Spleen (tissue), 11 donors: ENCODE data around the gene ZNF169. TPM values are rescaled to one million over a fixed set of nuclear protein-coding genes. Genes with fewer than 3 reads are reported as not detected.
"Not testable (repeated sequence)": the region's sequence is repeated elsewhere in the genome, so short reads cannot be mapped to it uniquely, and the experiment has no call there.

Experiments
- DNase-seq: peaks from one replicate; pipeline ENCODE4 v3.0.0-alpha.2; 2020
- H3K27ac ChIP-seq, 8 donors: fragments of 200-600 bp; sonication (generic) in 7 of 8; 1 replicate in 4 of 8; 2 replicates in 4 of 8; pipeline versions ENCODE4 v1.5.0 to v1.8.0; 2016 to 2021; ENCODE audit warnings: inconsistent platforms in 4 of 8, mild to moderate bottlenecking in 4 of 8, moderate library complexity in 1 of 8
- H3K27me3 ChIP-seq, 7 donors: fragments of 200-600 bp; sonication (generic) in 6 of 7; replicated peaks in 1 of 7; 1 replicate in 4 of 7; 2 replicates in 3 of 7; pipeline versions ENCODE4 v1.5.0 to v1.8.0; 2016 to 2021; ENCODE audit warnings: inconsistent platforms in 3 of 7, mild to moderate bottlenecking in 1 of 7
- H3K36me3 ChIP-seq, 6 donors: fragments of 200-600 bp; sonication (generic) in 5 of 6; 1 replicate in 4 of 6; 2 replicates in 2 of 6; pipeline versions ENCODE4 v1.5.0 to v1.8.0; 2016 to 2021; ENCODE audit warnings: inconsistent platforms in 2 of 6
- H3K4me1 ChIP-seq, 6 donors: fragments of 200-600 bp; sonication (generic) in 5 of 6; 1 replicate in 3 of 6; 2 replicates in 3 of 6; pipeline versions ENCODE4 v1.5.0 to v1.8.0; 2016 to 2021; ENCODE audit warnings: inconsistent platforms in 3 of 6
- H3K4me3 ChIP-seq, 8 donors: fragments of 200-600 bp; sonication (generic) in 7 of 8; 1 replicate in 4 of 8; 2 replicates in 4 of 8; pipeline versions ENCODE4 v1.5.0 to v1.8.0; 2016 to 2021; ENCODE audit warnings: inconsistent platforms in 4 of 8, mild to moderate bottlenecking in 4 of 8, moderate library complexity in 2 of 8
- H3K9me3 ChIP-seq, 8 donors: fragments of 200-600 bp; sonication (generic) in 7 of 8; 1 replicate in 4 of 8; 2 replicates in 4 of 8; pipeline versions ENCODE4 v1.5.0 to v1.8.0; 2016 to 2021; ENCODE audit warnings: inconsistent platforms in 4 of 8
- whole genome bisulfite sequencing, 5 donors: extraction: QIAGEN DNeasy Blood & Tissue Kit in 3 of 5; methylation state at CpG; one replicate each; pipeline versions ENCODE4 v1.1.5 to v1.1.7; 2013 to 2018; 5-methylcytosine and 5-hydroxymethylcytosine counted together
- intact Hi-C: fragments of 100-400 bp; cut with DNase I; formaldehyde crosslinking; loops from one replicate; pipeline ENCODE4 v1.15.0; 2023; ENCODE audit warnings: low total_unique reads
- polyA plus RNA-seq, 3 donors: library from polyadenylated mRNA; stranded (reverse); fragments of 200-250 nt; gene quantifications; one replicate each; pipeline ENCODE4 v1.2.1, GENCODE V29; 2013
- total RNA-seq, 7 donors: library from RNA; depleted of rRNA in 3 of 7; stranded (reverse); fragments of >200 nt in 3 of 7; fragmentation: NEBNext Ultra II Directional in 4 of 7; extraction: Animal tissue kit (Norgen Biotek cat#: 25700) in 4 of 7; gene quantifications; one replicate each; pipeline versions ENCODE4 v1.1.0 to v1.2.1, GENCODE V29; 2016 to 2021
- donor health status: healthy with polysubstance abuse.
- donor health status: DM: no; HTN: no; CAD: no; lungs with moderate emphysema.
- donor health status: DM: no; HTN: no; CAD: no.
- donor health status: Bipolar disorder and iron deficiency.
- donor health status: healthy.
- donor health status: DM: no; HTN: no; CAD: no.
- donor health status: DM: yes; HTN: yes; CAD: no.

ZNF169 gene
- total and polyA plus RNA-seq, 10 donors = 2.3 to 58.1 (median 14.6) TPM

GRCh38 chr9:94348754-94349153 is 89.7 kb downstream of the ZNF169 start:
- DNase-seq, H3K27me3 ChIP-seq, intact Hi-C loops, H3K27ac ChIP-seq, H3K4me3 ChIP-seq, H3K36me3 ChIP-seq, H3K9me3 ChIP-seq, H3K4me1 ChIP-seq: not testable (repeated sequence)
- no CpG with 5 or more reads among the region's 3 CpGs for WGBS, 5 donors

Other genes starting within 250 kb of the ZNF169 start
- gene PTPDC1, start 174.8 kb upstream of the ZNF169 start, total RNA-seq = 10 to 100 TPM in 1 of 7 donors, 1 to 10 TPM in 6; 3.8 to 10.5 (median 6.2) TPM
- gene PTPDC1, start 174.8 kb upstream of the ZNF169 start, polyA plus RNA-seq = 1 to 10 TPM; 1.9 to 2.4 (median 2.2) TPM
- not detected for gene NUTM2F, start 69.3 kb downstream of the ZNF169 start, total RNA-seq
- not detected for gene NUTM2F, start 69.3 kb downstream of the ZNF169 start, polyA plus RNA-seq